HG02610 (cell line): ENCODE results near the gene IGSF3.
"Not testable (repeated sequence)": the region's sequence is repeated elsewhere in the genome, so short reads cannot be mapped to it uniquely, and the experiment has no call there.

Source experiments
- ATAC-seq: cut with Tn5 transposase; IDR thresholded peaks from one replicate; pipeline ENCODE4 v1.9.1; 2021; ENCODE audit warnings: mild to moderate bottlenecking, moderate library complexity; ENCODE audit not compliant: unreplicated experiment

Gene IGSF3

DNA sequence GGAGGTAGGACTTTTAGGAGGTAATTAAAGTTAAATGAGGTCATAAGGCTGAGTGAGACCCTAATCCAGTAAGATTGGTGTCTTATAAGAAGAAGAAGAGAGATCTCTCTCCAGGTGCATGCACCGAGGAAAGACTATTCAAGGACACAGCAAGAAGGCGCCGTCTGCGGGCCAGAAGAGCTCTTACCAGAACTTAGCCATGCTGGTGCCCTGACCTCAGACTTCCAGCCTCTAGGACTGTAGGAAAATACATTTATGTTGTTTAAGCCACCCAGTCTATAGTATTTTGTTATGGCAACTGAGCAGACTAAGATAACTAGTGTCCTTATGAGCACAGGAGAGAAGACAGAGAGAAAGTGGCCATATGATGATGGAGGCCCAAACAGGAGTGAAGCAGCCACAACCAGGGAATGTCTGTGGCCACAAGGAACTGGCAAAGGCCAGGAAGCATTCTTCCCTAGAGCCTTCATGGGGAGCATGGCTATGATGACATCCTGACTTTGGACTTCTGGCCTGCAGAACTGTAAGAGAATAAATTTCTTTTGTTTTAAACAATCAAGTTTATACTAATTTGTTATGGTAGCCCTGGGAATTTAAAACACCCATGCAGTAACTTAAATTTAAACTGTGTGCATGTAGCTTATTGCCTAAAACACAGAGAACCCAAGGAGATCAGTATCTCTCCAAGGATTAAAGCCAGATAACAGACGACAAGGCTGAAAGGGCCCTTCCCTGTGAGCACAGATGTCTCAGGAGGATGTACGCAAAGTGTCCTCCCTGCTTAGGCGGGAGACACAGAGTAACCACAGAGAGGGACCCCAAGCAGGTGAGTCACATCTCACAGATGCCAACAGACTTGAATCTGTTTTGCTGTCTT is 86.8 kb downstream of the IGSF3 start:
- ATAC-seq = no peak

GRCh38 chr1:116579259-116579875 is 88.2 kb downstream of the IGSF3 start:
- ATAC-seq = no peak

- no peak for ATAC-seq
Measured at GRCh38 chr1:116578581-116578980, 89.0 kb downstream of the IGSF3 start.

DNA sequence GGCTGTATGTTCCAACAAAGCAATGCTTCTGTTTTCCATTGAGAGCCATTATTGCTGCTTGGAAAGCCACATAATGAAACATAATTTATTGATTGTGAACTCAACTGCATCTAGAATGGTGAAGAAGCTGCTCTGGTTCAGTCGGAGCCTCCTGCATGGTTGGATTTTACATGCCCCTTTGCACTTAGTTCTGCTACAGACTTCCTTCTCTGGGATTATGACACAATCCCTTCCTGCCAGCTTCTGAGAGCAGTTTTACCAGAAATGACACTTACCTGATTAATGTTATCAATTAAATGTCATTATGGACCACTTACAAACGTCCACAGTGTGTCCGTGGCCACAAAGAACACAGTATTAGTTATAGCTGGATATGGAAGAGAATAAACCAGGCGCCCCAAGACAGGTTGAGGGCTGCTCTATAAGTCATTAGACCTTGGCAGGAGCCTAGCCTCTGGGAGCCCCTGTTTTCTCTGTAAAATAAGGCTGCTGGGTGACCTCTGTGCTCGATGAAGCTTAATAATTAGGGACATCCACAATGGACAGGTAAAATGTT is 89.7 kb downstream of the IGSF3 start:
- ATAC-seq = no peak

DNA sequence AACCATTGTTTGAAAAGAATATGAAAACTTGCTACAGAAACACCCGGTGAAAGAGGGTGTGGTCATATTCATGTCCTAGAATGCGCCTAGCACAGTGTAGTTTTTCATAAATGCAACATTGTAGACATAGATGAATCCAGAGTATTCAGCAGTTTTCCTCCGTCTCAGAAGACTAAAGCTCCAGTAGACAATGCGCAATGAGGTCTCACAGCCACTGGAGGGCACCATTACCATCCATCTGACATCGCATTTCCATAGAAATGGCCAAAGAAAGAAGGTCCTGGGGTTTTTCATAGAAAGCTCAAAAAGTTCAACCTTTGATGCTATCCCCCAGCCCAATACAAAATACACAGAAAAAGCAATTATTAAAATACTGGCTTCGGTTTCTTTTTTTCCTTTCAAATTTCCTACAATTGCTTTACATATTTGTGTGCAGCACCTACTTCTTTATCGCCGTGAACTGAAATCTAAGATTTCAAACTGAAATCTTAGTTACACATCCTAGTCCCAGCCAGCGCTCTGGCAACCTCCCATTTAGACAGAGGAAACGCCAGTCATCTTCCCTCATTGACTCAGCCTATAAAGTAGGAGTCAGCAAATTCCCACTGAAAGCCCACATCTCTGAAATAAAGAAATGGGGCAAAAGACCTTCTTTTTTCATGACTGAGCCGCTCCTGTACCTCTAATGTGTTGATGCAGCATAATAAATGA is 92.8 kb downstream of the IGSF3 start:
- ATAC-seq = no peak

GRCh38 chr1:116573431-116574095 is 94.0 kb downstream of the IGSF3 start:
- ATAC-seq = no peak

DNA sequence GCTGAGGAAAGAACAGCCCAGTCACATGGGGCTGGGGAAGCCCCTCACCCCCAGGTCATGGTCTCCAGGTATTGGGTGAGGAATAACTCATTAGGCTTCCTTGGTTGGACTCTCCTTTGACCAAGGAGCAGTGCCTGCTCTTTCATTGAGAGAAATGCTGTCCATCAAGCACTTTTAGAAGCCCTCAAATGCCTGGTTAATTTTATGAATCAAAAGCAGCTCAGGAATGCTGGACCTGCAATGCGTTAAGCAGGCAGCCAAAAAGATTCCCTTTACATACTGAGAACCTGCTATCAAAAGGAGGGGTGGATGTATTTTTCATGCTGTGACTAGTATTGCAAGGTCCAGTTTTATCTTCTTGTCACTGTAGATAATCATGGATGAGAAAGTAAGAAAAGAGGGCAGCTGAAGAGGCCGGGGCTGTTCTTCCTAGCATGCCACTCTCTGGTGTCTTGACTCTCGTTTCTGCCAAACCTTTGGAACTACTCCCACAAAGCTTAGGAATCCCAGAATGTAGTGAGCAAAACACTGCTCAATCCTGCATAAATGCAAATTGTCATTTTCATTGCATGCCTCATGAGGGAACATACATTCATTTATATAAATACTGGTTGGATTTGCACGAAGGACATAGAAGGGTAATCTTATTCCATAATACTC is 94.6 kb downstream of the IGSF3 start:
- no peak for ATAC-seq

DNA sequence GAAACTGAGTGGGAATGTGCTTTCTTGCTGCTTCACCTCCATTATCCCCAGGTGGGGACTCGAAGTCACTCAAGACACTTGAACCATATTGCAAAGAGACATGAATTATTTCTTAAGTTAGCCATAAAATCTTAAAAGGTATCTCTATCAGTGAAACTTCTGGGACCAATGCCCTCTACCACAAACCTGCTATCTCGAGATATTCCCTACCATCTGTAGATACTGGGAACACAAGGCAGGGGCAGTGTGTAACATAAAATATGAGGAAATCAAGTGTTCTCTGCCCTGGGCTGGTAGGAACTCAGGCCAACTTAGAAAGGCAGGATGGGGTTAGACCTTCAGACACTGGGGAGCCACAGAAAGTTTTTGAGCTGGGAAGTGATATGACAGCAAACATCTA is 95.4 kb downstream of the IGSF3 start:
- ATAC-seq = no peak

DNA sequence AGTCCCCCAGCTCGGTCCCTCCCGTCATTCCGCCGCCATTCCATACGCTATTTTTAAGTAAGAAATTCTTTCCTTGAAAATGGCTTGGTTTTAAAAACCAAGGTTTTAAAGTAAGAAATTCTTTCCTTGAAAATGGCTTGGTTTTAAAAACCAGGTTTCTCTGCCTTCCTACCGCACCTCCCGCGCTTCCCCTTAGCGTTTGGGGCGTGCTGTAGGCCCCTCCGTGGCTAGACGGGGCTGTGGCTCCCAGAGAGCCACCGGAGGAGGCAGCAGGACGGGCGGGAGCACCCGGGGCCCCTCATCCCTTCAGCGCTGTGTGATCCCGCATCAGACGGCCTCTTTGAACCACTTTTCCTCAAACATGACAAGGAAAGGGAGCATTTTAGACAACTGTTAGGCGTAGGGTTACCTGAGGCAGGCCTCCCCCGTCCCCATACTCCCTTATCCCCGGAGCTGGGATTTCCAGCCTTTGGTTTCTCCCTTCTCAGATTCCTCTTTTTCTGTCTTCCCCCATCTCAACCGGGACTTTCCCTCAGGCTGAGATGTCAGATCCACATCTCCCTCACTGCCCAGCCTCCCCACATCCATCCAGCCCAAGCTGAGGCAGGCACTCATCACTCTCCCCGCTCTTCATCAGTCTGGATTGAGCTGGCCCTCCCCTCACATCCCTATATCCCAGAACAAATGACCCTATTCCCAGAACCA is 96.2 kb downstream of the IGSF3 start:
- no peak for ATAC-seq

GRCh38 chr1:116570358-116571214 is 96.9 kb downstream of the IGSF3 start, which contains the start of gene CD58:
Gene CD58, minus strand, starts transcription at chr1:116571026. Its CDS starts 54 bp downstream, at chr1:116570972.
- ATAC-seq = peak; percentile 55

- ATAC-seq = no peak
Measured at GRCh38 chr1:116569776-116570357, 97.7 kb downstream of the IGSF3 start.

GRCh38 chr1:116569381-116569670 is 98.2 kb downstream of the IGSF3 start:
- no peak for ATAC-seq

GRCh38 chr1:116568662-116569380 is 98.7 kb downstream of the IGSF3 start:
- ATAC-seq = no peak

DNA sequence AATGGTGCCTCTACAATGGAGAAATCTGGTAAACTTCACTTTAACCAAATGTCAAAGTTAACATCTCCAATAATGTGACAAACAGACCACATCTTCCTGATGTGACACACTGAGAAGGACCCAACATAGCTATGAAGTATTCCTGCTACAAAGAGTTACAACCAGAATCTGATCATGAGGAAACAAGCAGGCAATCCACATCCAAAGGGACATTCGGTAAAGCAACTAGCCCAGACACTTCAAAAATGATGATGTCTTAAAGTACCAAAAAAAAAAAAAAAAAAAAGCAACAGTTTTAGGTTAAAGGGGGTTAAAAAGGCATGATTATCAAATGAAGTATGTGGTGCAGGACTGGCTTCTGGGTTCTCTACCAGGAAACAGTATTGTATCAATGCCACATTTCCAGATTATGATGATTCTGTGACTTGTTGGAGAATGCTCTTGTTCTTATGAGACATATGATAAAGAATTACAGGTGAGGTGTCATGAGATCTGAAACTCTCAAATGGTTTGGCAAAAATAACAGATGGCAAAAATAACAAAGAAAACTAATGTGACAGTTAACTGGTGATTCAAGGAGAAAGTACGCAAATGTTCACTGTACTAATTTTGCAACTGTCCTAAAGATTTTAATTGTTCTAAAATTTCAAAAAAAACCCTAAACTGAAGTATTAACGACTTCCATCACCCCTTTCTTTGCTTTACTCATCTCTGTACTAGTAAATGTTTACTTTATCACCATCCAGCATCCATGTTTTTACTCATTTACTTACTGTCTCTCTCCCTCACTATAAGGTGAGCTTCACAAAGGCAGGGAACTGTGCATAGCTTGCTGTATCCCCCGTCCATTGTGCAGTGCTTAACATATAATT is 99.5 kb downstream of the IGSF3 start:
- peak; percentile 35 for ATAC-seq

DNA sequence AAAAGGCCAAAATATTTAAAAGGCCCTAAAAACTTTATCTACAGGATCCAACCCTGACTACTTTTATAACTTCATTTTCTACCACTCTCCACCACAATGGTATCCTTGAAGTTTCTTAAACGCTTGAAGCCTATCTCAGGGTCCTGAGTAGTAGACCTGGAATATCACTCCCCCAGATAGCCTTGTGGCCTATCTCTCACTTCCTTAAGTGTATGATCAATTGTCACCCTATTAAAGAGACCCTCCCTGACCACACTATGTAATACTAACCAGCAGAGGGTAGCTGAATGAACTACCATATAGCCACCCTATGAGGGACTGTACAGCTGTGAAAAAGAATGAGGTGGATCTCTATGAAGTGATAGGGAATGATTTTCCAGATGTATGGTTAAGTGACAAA is 102.3 kb downstream of the IGSF3 start:
- ATAC-seq = no peak

DNA sequence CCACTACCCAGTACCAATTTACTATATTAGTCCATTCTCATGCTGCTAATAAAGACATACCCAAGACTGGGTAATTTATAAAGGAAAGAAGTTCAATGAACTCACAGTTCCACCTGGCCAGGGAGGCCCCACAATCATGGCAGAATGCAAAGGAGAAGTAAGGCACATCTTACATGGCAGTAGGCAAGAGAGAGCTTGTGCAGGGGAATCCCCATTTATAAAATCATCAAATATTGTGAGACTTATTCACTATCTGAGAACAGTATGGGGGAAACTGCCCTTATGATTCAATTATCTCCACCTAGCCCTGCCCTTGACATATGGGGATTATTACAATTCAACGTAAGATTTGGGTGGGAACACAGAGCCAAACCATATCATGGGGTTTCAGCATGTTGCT is 103.1 kb downstream of the IGSF3 start:
- no peak for ATAC-seq

DNA sequence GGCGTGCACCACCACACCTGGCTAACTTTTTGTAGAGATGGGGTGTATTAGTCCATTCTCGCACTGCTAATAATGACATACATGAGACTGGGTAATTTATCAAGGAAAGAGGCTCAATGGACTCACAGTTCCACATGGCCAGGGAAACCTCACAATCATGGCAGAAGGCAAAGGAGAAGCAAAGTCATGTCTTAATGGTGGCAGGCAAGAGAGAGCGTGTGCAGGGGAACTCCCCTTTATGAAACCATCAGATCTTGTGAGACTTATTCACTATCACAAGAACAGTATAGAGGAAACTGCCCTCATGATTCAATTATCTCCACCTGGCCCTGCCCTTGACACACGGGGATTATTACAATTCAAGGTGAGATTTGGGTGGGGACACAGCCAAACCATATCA is 105.1 kb downstream of the IGSF3 start:
- ATAC-seq = not testable (repeated sequence)
